Measurements from ENCODE around the gene BMP8B. TPM values are rescaled to one million over a fixed set of nuclear protein-coding genes. Genes with fewer than 3 reads are reported as not detected.

BMP8B gene
- not detected in 2 replicates for total RNA-seq

GRCh38 chr1:39788758-39789570 is at the start of gene BMP8B:
Gene BMP8B (minus strand): TSS chr1:39788865. CDS start chr1:39788485, 380 bp downstream.

GRCh38 chr1:39771022-39771532 is 17.6 kb downstream of the BMP8B start, which contains the start of gene OXCT2:
Gene OXCT2 (minus strand): TSS chr1:39771348. CDS start chr1:39771255, 93 bp downstream.

GRCh38 chr1:39738622-39739366 is 49.9 kb downstream of the BMP8B start, which contains the start of gene PPIE:
Gene PPIE (plus strand): TSS chr1:39738882. CDS start chr1:39738901, 19 bp downstream.

Other genes with a start within 250 kb of the BMP8B start
- gene PABPC4, start 212.1 kb downstream of the BMP8B start, total RNA-seq = 200 and 376 TPM in 2 replicates
- gene HEYL, start 149.2 kb downstream of the BMP8B start, total RNA-seq = under 0.01 TPM in 1 of 2 replicates, not detected in the other
- not detected in 2 replicates for gene NT5C1A, start 116.8 kb downstream of the BMP8B start, total RNA-seq
- gene HPCAL4, start 97.4 kb downstream of the BMP8B start, total RNA-seq = not detected in 2 replicates
- 31.0 and 36.8 TPM in 2 replicates for gene PPIE, start 50.0 kb downstream of the BMP8B start, total RNA-seq
- 0.30 and 1.2 TPM in 2 replicates for gene OXCT2, start 17.5 kb downstream of the BMP8B start, total RNA-seq
- gene TRIT1, start 94.6 kb upstream of the BMP8B start, total RNA-seq = 27.3 and 40.2 TPM in 2 replicates
- gene MYCL, start 113.1 kb upstream of the BMP8B start, total RNA-seq = 1.3 and 2.1 TPM in 2 replicates
- 13.4 and 17.9 TPM in 2 replicates for gene MFSD2A, start 166.3 kb upstream of the BMP8B start, total RNA-seq

Measured in smooth muscle cell of the umbilical artery (primary cell).